GM10248 (cell line): ENCODE results near the gene PTPRB.

Experiments
- CTCF ChIA-PET: fragments of 300-600 bp; sonication (Branson Sonifier 250); formaldehyde crosslinking; extraction: SDS; loops from one replicate; lab custom pipeline; 2021; ENCODE audit warnings: antibody characterized with exemption; lab: Yijun Ruan, JAX
- POLR2A ChIA-PET: fragments of 350-650 bp; sonication (Branson Sonifier 250); formaldehyde crosslinking; extraction: SDS; loops from one replicate; lab custom pipeline; 2020; ENCODE audit warnings: antibody characterized with exemption; lab: Yijun Ruan, JAX
- DNase-seq: peaks from one replicate; pipeline ENCODE4 v3.0.0; 2012; ENCODE audit errors: extremely low spot score
- TF ChIP-seq, protein P1 (sequence below): IDR thresholded peaks from 2 replicates; pipeline ENCODE4 v1.5.1; 2012; ENCODE audit warnings: mild to moderate bottlenecking, low read depth; ENCODE audit errors: extremely low read depth, missing control alignments, control extremely low read depth

The PTPRB gene

DNA sequence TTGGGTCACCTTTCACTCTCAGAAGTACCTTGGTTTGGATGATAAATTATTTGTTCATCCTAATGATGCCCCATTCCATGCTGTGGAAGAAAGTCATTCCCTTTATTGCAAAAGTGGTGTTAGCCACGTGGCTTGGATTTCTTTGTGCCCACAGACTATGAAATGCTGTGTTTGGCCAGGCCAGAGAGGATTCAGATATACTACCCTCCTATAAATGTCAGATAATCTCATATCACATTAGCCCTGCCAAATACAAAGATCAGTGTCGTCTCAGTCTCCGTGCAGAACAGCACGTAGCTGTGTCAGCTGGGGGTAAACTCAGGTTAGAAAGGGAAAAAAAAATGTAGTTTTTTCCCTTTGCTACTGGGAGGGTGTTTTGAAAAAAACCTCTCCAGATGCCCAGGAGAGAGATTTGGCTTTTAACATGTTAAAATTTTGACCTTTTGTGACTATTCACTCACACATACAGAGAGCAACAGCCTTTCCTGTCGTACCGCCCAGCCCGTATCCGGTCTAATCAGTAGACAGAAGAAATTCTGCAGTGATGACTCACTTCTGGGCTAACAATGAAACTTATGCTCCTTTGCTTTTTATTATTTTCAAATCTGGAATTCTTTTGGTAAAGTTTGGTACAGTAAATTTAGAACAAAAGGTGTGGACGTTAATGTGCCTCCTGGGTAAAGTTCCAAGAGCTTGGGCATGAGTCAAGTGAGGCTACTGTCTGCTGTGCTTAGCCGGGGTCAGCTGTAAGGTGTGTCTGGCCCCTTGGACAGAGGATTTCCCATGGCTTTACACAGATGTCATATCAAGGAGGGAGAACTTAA lies 8.5 kb upstream of the PTPRB start:
- POLR2A ChIA-PET = no interaction called here
- TF ChIP-seq, protein P1, sequence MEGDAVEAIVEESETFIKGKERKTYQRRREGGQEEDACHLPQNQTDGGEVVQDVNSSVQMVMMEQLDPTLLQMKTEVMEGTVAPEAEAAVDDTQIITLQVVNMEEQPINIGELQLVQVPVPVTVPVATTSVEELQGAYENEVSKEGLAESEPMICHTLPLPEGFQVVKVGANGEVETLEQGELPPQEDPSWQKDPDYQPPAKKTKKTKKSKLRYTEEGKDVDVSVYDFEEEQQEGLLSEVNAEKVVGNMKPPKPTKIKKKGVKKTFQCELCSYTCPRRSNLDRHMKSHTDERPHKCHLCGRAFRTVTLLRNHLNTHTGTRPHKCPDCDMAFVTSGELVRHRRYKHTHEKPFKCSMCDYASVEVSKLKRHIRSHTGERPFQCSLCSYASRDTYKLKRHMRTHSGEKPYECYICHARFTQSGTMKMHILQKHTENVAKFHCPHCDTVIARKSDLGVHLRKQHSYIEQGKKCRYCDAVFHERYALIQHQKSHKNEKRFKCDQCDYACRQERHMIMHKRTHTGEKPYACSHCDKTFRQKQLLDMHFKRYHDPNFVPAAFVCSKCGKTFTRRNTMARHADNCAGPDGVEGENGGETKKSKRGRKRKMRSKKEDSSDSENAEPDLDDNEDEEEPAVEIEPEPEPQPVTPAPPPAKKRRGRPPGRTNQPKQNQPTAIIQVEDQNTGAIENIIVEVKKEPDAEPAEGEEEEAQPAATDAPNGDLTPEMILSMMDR = no peak
- CTCF ChIA-PET = no interaction called here
- no peak for DNase-seq

DNA sequence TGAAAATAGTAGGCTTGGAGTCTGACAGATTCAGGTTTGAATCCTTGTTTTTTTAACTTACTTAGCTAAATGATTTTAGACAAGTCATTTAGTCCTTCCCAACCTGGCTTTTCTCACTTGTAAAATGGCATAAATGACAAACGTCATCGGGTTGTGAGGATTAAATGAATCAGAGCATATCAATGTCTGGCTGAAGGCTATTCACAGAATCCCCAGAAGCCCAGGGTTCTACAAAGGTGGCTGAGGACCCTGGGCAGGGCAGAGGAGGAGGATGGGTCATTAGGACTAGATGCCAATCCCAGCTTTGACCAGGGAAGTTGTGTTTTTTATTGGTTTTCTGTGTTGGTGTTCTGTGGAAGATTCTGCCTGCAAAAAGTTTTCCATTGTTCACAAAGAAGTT lies 7.6 kb upstream of the PTPRB start:
- ChIA-PET POLR2A (no interaction called here), CTCF (no interaction called here)
- TF ChIP-seq, protein P1 = no peak
- DNase-seq = no peak

DNA sequence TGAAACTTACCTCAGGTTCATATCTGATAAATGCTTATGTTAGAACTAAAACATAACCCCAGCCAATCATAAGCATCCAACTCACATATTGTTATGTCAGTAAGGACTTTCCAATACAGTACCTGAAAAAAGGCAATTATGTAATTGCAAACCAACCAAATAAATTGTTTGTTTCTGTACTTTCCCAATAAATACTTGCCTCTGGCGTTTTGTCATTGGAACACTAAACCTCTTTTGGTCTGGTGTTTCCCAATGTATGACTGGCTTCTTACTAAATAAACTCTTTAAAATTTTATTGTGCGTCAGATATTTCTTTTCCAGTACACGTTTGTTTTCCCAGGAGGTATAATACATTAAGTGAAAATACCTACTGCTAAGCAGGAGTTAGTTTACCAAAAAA lies 6.7 kb upstream of the PTPRB start:
- ChIA-PET POLR2A (no interaction called here), CTCF (no interaction called here)
- no peak for DNase-seq
- TF ChIP-seq, protein P1 = no peak

DNA sequence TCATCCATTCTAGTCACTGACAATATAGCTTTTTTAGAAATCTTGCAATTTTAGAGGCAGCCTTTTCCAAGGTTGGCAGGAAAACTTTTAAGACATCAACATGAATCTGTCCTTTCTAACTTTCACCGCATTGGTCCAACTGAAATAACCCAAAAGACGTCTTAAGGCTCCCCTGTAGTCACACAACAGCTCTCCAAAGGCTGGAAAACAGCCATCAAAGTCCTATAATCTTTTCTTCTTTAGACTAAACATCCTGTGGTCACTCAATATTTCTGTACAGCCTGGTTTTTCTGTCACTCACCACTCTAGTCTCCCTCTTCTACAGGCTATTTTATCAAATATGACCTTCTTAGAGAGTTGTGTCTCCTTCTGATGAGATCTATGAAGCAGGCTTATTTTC lies 4.5 kb upstream of the PTPRB start:
- TF ChIP-seq, protein P1 = no peak
- ChIA-PET CTCF (interaction anchor here (1.0 kb wide), 1 partner anchor 9 kb away, joined by 3 read pairs; no protein-coding TSS in a partner anchor), POLR2A (no interaction called here)

DNA sequence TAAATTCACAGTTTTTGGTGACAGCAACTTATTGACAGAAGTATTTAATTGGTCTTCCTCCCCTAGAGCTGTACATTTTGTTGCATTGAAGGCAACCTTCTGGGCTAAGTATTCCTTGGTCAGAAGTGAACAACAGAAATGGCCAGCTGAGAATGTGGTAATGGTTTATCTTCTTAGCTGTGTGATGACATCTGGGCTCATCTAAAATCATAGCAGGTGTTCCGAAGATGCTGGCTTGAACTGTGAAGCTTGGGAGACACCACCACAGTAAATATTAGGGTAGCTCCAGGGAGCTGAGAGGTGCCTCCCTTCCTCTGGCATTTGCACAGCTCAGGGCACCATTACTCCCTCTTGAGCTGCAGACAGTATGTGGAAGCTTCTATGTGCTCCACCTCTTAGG lies 3.7 kb upstream of the PTPRB start:
- TF ChIP-seq, protein P1 = no peak
- POLR2A ChIA-PET = no interaction called here
- DNase-seq = no peak
- CTCF ChIA-PET = interaction anchor here (1.0 kb wide), 1 partner anchor 9 kb away, joined by 3 read pairs; no protein-coding TSS in a partner anchor

More for the DNA sequence above, 4.5 kb upstream of the PTPRB start:
- no peak for DNase-seq

DNA sequence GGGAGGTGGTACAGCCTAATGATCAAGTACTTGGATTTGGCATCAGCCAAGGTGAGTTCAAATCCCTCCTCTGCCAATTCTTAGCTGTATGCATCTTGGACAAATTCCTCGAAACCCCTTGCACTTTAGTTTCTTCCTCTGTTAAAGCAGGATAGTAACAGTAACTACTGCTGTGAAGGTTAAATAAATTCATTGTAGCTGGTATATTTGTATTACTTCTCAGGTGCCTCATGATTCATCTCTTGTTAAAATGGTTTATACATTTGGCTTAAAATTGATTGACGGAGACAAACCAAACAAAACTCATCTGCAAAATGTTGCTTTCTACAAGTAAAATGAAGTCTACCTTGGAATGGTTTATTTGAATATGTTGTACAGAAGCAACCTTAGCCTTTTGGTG lies 2.3 kb upstream of the PTPRB start:
- POLR2A ChIA-PET = no interaction called here
- TF ChIP-seq, protein P1 = no peak
- DNase-seq = no peak
- CTCF ChIA-PET = interaction anchor here (1.3 kb wide), 1 partner anchor 9 kb away, joined by 4 read pairs; no protein-coding TSS in a partner anchor
